ENCODE data around the gene ZNF101. TPM values are rescaled to one million over a fixed set of nuclear protein-coding genes. Genes with fewer than 3 reads are reported as not detected.

The ZNF101 gene
- total RNA-seq, 1 experiment from 2014 or later: 12.8 TPM

- BruUV-seq (replicated peaks): no TSS peak
- POLR2A ChIA-PET: no interaction called here
- DNase-seq (ENCODE audit: low read depth, low spot score) (no peak), ATAC-seq (no peak)
- Histone ChIP-seq H3K79me2 (ENCODE audit: insufficient read depth, low read length) (no peaks in the 10 kb centered on the region; the same call in 1 of the 2 replicates), H3K27me3 (ENCODE audit: insufficient read depth, low read length) (no peaks in the 10 kb centered on the region), H3K4me1 (ENCODE audit: control insufficient read depth in 1 of 2, insufficient read depth in 2 of 2, low read length in 2 of 2) (no peaks in the 10 kb centered on the region), H3K4me2 (ENCODE audit: low read length) (no peak overlapping the region), H3K9me2 (ENCODE audit: insufficient read depth) (no peaks in the 10 kb centered on the region), H4K20me1 (ENCODE audit: insufficient read depth) (no peaks in the 10 kb centered on the region), H3K9ac (ENCODE audit: low read length) (no peak overlapping the region), H3K9me3 (ENCODE audit: control insufficient read depth in 1 of 2, insufficient read depth in 1 of 2, low read depth in 1 of 2, low read length in 2 of 2) (no peaks in the 10 kb centered on the region), H3K4me3 (replicated peaks in 1 of 2; ENCODE audit: low read depth in 1 of 2, low read length in 2 of 2) (no peak overlapping the region), H3K27ac (ENCODE audit: low read depth, low read length) (no peak overlapping the region), H3K36me3 (ENCODE audit: control insufficient read depth in 1 of 2, insufficient read depth in 2 of 2, low read length in 2 of 2) (peaks cover 41 to 43% of the 10 kb centered on the region in 2 experiments), H2AFZ (ENCODE audit: low read depth, low read length, poor library complexity, severe bottlenecking) (no peak overlapping the region)
- no peak for TF ChIP-seq EGR1 (IDR thresholded peaks at IDR 0.05; ENCODE audit: low read depth)
- TF ChIP-seq REST (IDR thresholded peaks at IDR 0.05; ENCODE audit: low read depth): no peak
- TF ChIP-seq SP1 (IDR thresholded peaks at IDR 0.05; ENCODE audit: low read depth): no peak
- no peak for TF ChIP-seq SRF (IDR thresholded peaks at IDR 0.05; ENCODE audit: low read depth)
- no peak for TF ChIP-seq EZH2phosphoT487 (IDR thresholded peaks at IDR 0.05; ENCODE audit: borderline replicate concordance)
- TF ChIP-seq ZFX (IDR thresholded peaks at IDR 0.05): no peak
- intact Hi-C loops (cut with micrococcal nuclease): no loop called here
- CTCF ChIA-PET: no interaction called here
- RAD21 ChIA-PET (ENCODE audit: low non-redundant PET in 1 of 2, low total read pairs in 2 of 2, uncharacterized antibody in 2 of 2, unreplicated experiment in 2 of 2): no interaction called here
Observed at GRCh38 chr19:19652482-19653295, 15.9 kb upstream of the ZNF101 start.
